SU-DHL-6 (cell line): Measurements from ENCODE around the gene TUBGCP6.

Source experiments
- H2AFZ ChIP-seq: fragments of 200-600 bp; sonication (generic); 2 replicates; pipeline ENCODE4 v1.6.1; 2014; ENCODE audit warnings: low read depth, mild to moderate bottlenecking, moderate library complexity, mixed read lengths, antibody characterized with exemption, low read length; ENCODE audit not compliant: severe bottlenecking
- H3F3A ChIP-seq: fragments of 200-600 bp; shearing (Covaris generic); 2 replicates; pipeline ENCODE4 v1.6.0; 2016; ENCODE audit warnings: antibody characterized with exemption, mild to moderate bottlenecking; ENCODE audit not compliant: insufficient read depth
- H3K27ac ChIP-seq: fragments of 200-600 bp; sonication (generic); 2 replicates; pipeline ENCODE4 v1.5.1; 2016; ENCODE audit warnings: low read depth, mild to moderate bottlenecking, low read length, moderate library complexity, mixed read lengths
- H3K27me3 ChIP-seq: fragments of 200-600 bp; sonication (generic), shearing (Covaris generic); 2 replicates; pipeline ENCODE4 v1.6.0; 2014; ENCODE audit warnings: mild to moderate bottlenecking, low read length
- H3K36me3 ChIP-seq: fragments of 200-600 bp; sonication (generic); 2 replicates; pipeline ENCODE4 v1.6.1; 2014; ENCODE audit warnings: mild to moderate bottlenecking, low read length, mixed read lengths
- H3K4me2 ChIP-seq: fragments of 300-600, 200-600 bp; shearing (Covaris generic), sonication (generic); 2 replicates; pipeline ENCODE4 v1.6.0; 2014; ENCODE audit warnings: low read length, low read depth, mild to moderate bottlenecking; ENCODE audit not compliant: poor library complexity, severe bottlenecking
- H3K4me3 ChIP-seq: fragments of 200-600 bp; sonication (generic); 2 replicates; pipeline ENCODE4 v1.5.1; 2014; ENCODE audit warnings: antibody characterized with exemption, low read length, mild to moderate bottlenecking, mixed read lengths; ENCODE audit not compliant: insufficient read depth, poor library complexity, severe bottlenecking
- H3K79me2 ChIP-seq: fragments of 200-600 bp; sonication (generic); 2 replicates; pipeline ENCODE4 v1.6.1; 2014; ENCODE audit warnings: mild to moderate bottlenecking, low read length, moderate library complexity; ENCODE audit not compliant: insufficient read depth
- H3K9ac ChIP-seq: fragments of 200-600 bp; sonication (generic); 2 replicates; pipeline ENCODE4 v1.7.0; 2014; ENCODE audit warnings: mild to moderate bottlenecking, low read length
- H3K9me2 ChIP-seq: fragments of 200-600 bp; sonication (generic); replicated peaks from 2 replicates; pipeline ENCODE4 v1.6.1; 2014; ENCODE audit warnings: low read length; ENCODE audit not compliant: insufficient read depth
- H3K9me3 ChIP-seq: fragments of 200-600 bp; sonication (generic); 2 replicates; pipeline ENCODE4 v1.6.1; 2014; ENCODE audit warnings: low read length, mixed read lengths; ENCODE audit not compliant: insufficient read depth
- H4K20me1 ChIP-seq: fragments of 200-600 bp; sonication (generic); 2 replicates; pipeline ENCODE4 v1.6.1; 2014; ENCODE audit warnings: low read depth, mild to moderate bottlenecking, antibody characterized with exemption, low read length, moderate library complexity, mixed read lengths
- CTCF ChIP-seq: fragments of 200-600 bp; sonication (generic); IDR thresholded peaks from one replicate; pipeline ENCODE4 v1.5.1; 2017; ENCODE audit warnings: antibody characterized with exemption, mild to moderate bottlenecking, low read length, moderate library complexity; ENCODE audit not compliant: insufficient read depth, poor library complexity, severe bottlenecking
- EZH2phosphoT487 ChIP-seq: fragments of 200-600 bp; sonication (generic), shearing (Covaris generic); conservative IDR thresholded peaks from 2 replicates; pipeline ENCODE4 v1.6.1; 2018; ENCODE audit warnings: mild to moderate bottlenecking, antibody characterized with exemption, low read length, moderate library complexity, mixed read lengths

TUBGCP6 gene

GRCh38 chr22:50210378-50211139 is 34.3 kb downstream of the TUBGCP6 start:
- no peaks in the 10 kb centered on the region; the same call in 1 of the 2 replicates for H4K20me1 ChIP-seq
- H3K4me3 ChIP-seq, result no peak overlapping the region
- no peaks in the 10 kb centered on the region for H3K9me3 ChIP-seq
- no peaks in the 10 kb centered on the region for H3K27me3 ChIP-seq
- 0 out of 2 replicates have a peak, but pooled peaks cover 4% of the 10 kb centered on the region for H3F3A ChIP-seq
- no peak overlapping the region for H3K4me2 ChIP-seq
- no peak for TF ChIP-seq EZH2phosphoT487
- TF ChIP-seq CTCF, result no peak
- H3K36me3 ChIP-seq, result peaks cover 6% of the 10 kb centered on the region; the same call in 1 of the 2 replicates
- peaks cover 15% of the 10 kb centered on the region; the same call in 1 of the 2 replicates for H3K79me2 ChIP-seq
- H3K9ac ChIP-seq, result no peak overlapping the region
- H3K9me2 ChIP-seq, result no peaks in the 10 kb centered on the region
- no peak overlapping the region for H2AFZ ChIP-seq
- H3K27ac ChIP-seq, result no peak overlapping the region

GRCh38 chr22:50209893-50210292 is 34.9 kb downstream of the TUBGCP6 start:
- TF ChIP-seq EZH2phosphoT487, result no peak
- TF ChIP-seq CTCF, result peak; percentile 93
- Histone ChIP-seq H3K27me3 (no peaks in the 10 kb centered on the region), H3K27ac (no peak overlapping the region), H3K9me3 (no peaks in the 10 kb centered on the region), H4K20me1 (no peaks in the 10 kb centered on the region; the same call in 1 of the 2 replicates), H3K4me3 (no peak overlapping the region), H3K9ac (no peak overlapping the region), H3F3A (0 out of 2 replicates have a peak, but pooled peaks cover 4% of the 10 kb centered on the region), H3K9me2 (no peaks in the 10 kb centered on the region), H2AFZ (no peak overlapping the region), H3K4me2 (no peak overlapping the region), H3K36me3 (peaks cover 6% of the 10 kb centered on the region; the same call in 1 of the 2 replicates), H3K79me2 (peaks cover 15% of the 10 kb centered on the region; the same call in 1 of the 2 replicates)

GRCh38 chr22:50208939-50209892 is 35.6 kb downstream of the TUBGCP6 start:
- no peak for TF ChIP-seq EZH2phosphoT487
- TF ChIP-seq CTCF, result no peak
- Histone ChIP-seq H3K4me3 (no peak overlapping the region), H3K9me3 (no peaks in the 10 kb centered on the region), H2AFZ (no peak overlapping the region), H3K4me2 (no peak overlapping the region), H3F3A (0 out of 2 replicates have a peak, but pooled peaks cover 4% of the 10 kb centered on the region), H3K27me3 (no peaks in the 10 kb centered on the region), H3K36me3 (peaks cover 6% of the 10 kb centered on the region; the same call in 1 of the 2 replicates), H4K20me1 (no peaks in the 10 kb centered on the region; the same call in 1 of the 2 replicates), H3K79me2 (peaks cover 21% of the 10 kb centered on the region; the same call in 1 of the 2 replicates), H3K27ac (no peak overlapping the region), H3K9ac (no peak overlapping the region), H3K9me2 (no peaks in the 10 kb centered on the region)
